Activated CD4-positive, alpha-beta T cell treated with anti-CD3 and anti-CD28 coated beads, Interleukin-2, amount 50 U/mL, for 16 hours (primary cell): Measurements from ENCODE around the gene PRR14.
"Not testable (repeated sequence)": the region's sequence is repeated elsewhere in the genome, so short reads cannot be mapped to it uniquely, and the experiment has no call there.

ENCODE experiments used
- DNase-seq: peaks from one replicate; pipeline ENCODE4 v3.0.0-alpha.2; 2020

Gene PRR14

GRCh38 chr16:30650369-30651123 lies at the start of gene PRR14:
Gene PRR14, plus strand, starts transcription at chr16:30650960. Its CDS starts 686 bp downstream, at chr16:30651646.
- peak; percentile 100 for DNase-seq

- no peak for DNase-seq
Measured at GRCh38 chr16:30601966-30602365, 48.8 kb upstream of the PRR14 start.

- no peak for DNase-seq
Measured at GRCh38 chr16:30602616-30603277, 48.0 kb upstream of the PRR14 start.

GRCh38 chr16:30603945-30604315 lies 46.8 kb upstream of the PRR14 start:
- DNase-seq = no peak

GRCh38 chr16:30604316-30604947 lies 46.3 kb upstream of the PRR14 start:
- DNase-seq = no peak

GRCh38 chr16:30605158-30605557 lies 45.6 kb upstream of the PRR14 start:
- no peak for DNase-seq

- no peak for DNase-seq
Measured at GRCh38 chr16:30606004-30606403, 44.8 kb upstream of the PRR14 start.

- DNase-seq = peak; percentile 46
Measured at GRCh38 chr16:30609002-30609925, 41.5 kb upstream of the PRR14 start.

GRCh38 chr16:30609926-30610839 lies 40.6 kb upstream of the PRR14 start, which contains the start of gene ZNF689:
Gene ZNF689, minus strand, starts transcription at chr16:30610389. Its CDS starts 348 bp downstream, at chr16:30610041.
- peak; percentile 98 for DNase-seq

- peak; percentile 82 for DNase-seq
Measured at GRCh38 chr16:30615358-30616091, 35.2 kb upstream of the PRR14 start.

GRCh38 chr16:30619202-30619601 lies 31.6 kb upstream of the PRR14 start:
- no peak for DNase-seq

GRCh38 chr16:30619638-30620037 lies 31.1 kb upstream of the PRR14 start:
- no peak for DNase-seq

GRCh38 chr16:30620169-30620568 lies 30.6 kb upstream of the PRR14 start:
- DNase-seq = no peak

- DNase-seq = no peak
Measured at GRCh38 chr16:30621765-30622164, 29.0 kb upstream of the PRR14 start.

- DNase-seq = no peak
Measured at GRCh38 chr16:30622455-30623032, 28.2 kb upstream of the PRR14 start.

- DNase-seq = no peak
Measured at GRCh38 chr16:30623536-30624283, 27.1 kb upstream of the PRR14 start.

- DNase-seq = no peak
Measured at GRCh38 chr16:30626236-30626635, 24.5 kb upstream of the PRR14 start.

- peak; percentile 89 for DNase-seq
Measured at GRCh38 chr16:30628628-30629540, 21.9 kb upstream of the PRR14 start.

- DNase-seq = not testable (repeated sequence)
Measured at GRCh38 chr16:30632454-30632853, 18.3 kb upstream of the PRR14 start.
